IMR-90 (cell line): ENCODE results near the gene WFDC8. TPM values are rescaled to one million over a fixed set of nuclear protein-coding genes. Genes with fewer than 3 reads are reported as not detected.

Source experiments
- ATAC-seq: fragments of 200-7000 bp; cut with Tn5 transposase; 2 replicates; pipeline ENCODE4 v1.9.1; 2020; ENCODE audit warnings: low read depth, mild to moderate bottlenecking, moderate library complexity
- BruUV-seq: library from RNA; stranded (reverse); fragments of 400-500 nt; replicated peaks from 2 replicates; lab custom pipeline; 2021; lab: Mats Ljungman, UMichigan
- CTCF ChIA-PET: fragments of 300-600 bp; formaldehyde crosslinking; extraction: SDS; loops from one replicate; lab custom pipeline; 2021; ENCODE audit warnings: antibody characterized with exemption; lab: Yijun Ruan, JAX
- POLR2A ChIA-PET: fragments of 300-600 bp; sonication (Branson Sonifier 250); formaldehyde crosslinking; loops from one replicate; lab custom pipeline; 2022; ENCODE audit warnings: antibody characterized with exemption; ENCODE audit not compliant: unreplicated experiment; lab: Charles Lee
- DNase-seq: peaks from one replicate; pipeline ENCODE4 v3.0.0; 2013
- H2AFZ ChIP-seq: replicated peaks from 2 replicates; pipeline ENCODE3; 2013; ENCODE audit warnings: low read length, mild to moderate bottlenecking; ENCODE audit not compliant: poor library complexity
- H2AK5ac ChIP-seq: 2 replicates; pipeline ENCODE4 v1.6.1; 2013; ENCODE audit warnings: low read depth, low read length, inconsistent platforms
- H2AK9ac ChIP-seq: replicated peaks from 2 replicates; pipeline ENCODE3; 2013; ENCODE audit warnings: mild to moderate bottlenecking, low read depth, low read length, moderate library complexity; ENCODE audit not compliant: poor library complexity
- H2BK120ac ChIP-seq: 2 replicates; pipeline ENCODE4 v1.6.1; 2013; ENCODE audit warnings: low read depth, low read length, inconsistent platforms
- H2BK15ac ChIP-seq: 3 replicates; pipeline ENCODE4 v1.6.1; 2013; ENCODE audit warnings: low read depth, low read length, inconsistent platforms
- H2BK20ac ChIP-seq: 2 replicates; pipeline ENCODE4 v1.6.1; 2013; ENCODE audit warnings: low read depth, mild to moderate bottlenecking, inconsistent platforms, low read length, moderate library complexity
- H2BK5ac ChIP-seq: 2 replicates; pipeline ENCODE4 v1.6.1; 2013; ENCODE audit warnings: mild to moderate bottlenecking, low read depth, low read length, inconsistent platforms; ENCODE audit not compliant: poor library complexity, severe bottlenecking
- H3K14ac ChIP-seq: replicated peaks from 2 replicates; pipeline ENCODE4 v1.6.1; 2013; ENCODE audit warnings: low read depth, low read length, inconsistent platforms
- H3K18ac ChIP-seq: 2 replicates; pipeline ENCODE4 v1.6.1; 2013; ENCODE audit warnings: low read depth, low read length, control low read depth
- H3K23ac ChIP-seq: 2 replicates; pipeline ENCODE4 v1.6.1; 2013; ENCODE audit warnings: low read depth, low read length, inconsistent platforms
- H3K27ac ChIP-seq: 2 replicates; pipeline ENCODE4 v1.5.1; 2013; ENCODE audit warnings: mild to moderate bottlenecking, control low read depth, low read length; ENCODE audit not compliant: insufficient read depth
- H3K27me3 ChIP-seq: 2 replicates; pipeline ENCODE4 v1.6.1; 2013; ENCODE audit warnings: low read length; ENCODE audit not compliant: control insufficient read depth, insufficient read depth
- H3K36me3 ChIP-seq: 2 replicates; pipeline ENCODE4 v1.6.1; 2013; ENCODE audit warnings: low read length, mixed read lengths; ENCODE audit not compliant: control insufficient read depth, insufficient read depth
- H3K4ac ChIP-seq: 2 replicates; pipeline ENCODE4 v1.6.1; 2013; ENCODE audit warnings: low read depth, low read length, inconsistent platforms
- H3K4me1 ChIP-seq: 2 replicates; pipeline ENCODE4 v1.6.1; 2013; ENCODE audit warnings: low read length, mixed read lengths; ENCODE audit not compliant: control insufficient read depth, insufficient read depth
- H3K4me2 ChIP-seq: 2 replicates; pipeline ENCODE4 v1.6.1; 2013; ENCODE audit warnings: low read depth, mild to moderate bottlenecking, control low read depth, low read length, moderate library complexity
- H3K4me3 ChIP-seq: 2 replicates; pipeline ENCODE4 v1.5.1; 2013; ENCODE audit warnings: low read depth, mild to moderate bottlenecking, control low read depth, low read length, moderate library complexity; ENCODE audit not compliant: insufficient read depth
- H3K56ac ChIP-seq: 2 replicates; pipeline ENCODE4 v1.6.1; 2013; ENCODE audit warnings: low read length, inconsistent platforms; ENCODE audit not compliant: insufficient read depth; ENCODE audit errors: extremely low read depth
- H3K79me1 ChIP-seq, 2 experiments: 2 replicates each; pipeline ENCODE4 v1.6.1; 2013; ENCODE audit warnings: low read length in 2 of 2, inconsistent platforms in 1 of 2, low read depth in 1 of 2
- H3K9ac ChIP-seq: 2 replicates; pipeline ENCODE4 v1.6.1; 2013; ENCODE audit warnings: low read depth, low read length, control low read depth
- H3K9me1 ChIP-seq: 2 replicates; pipeline ENCODE4 v1.6.1; 2013; ENCODE audit warnings: low read length, inconsistent platforms; ENCODE audit not compliant: insufficient read depth
- H3K9me3 ChIP-seq: 2 replicates; pipeline ENCODE4 v1.6.1; 2013; ENCODE audit warnings: low read length; ENCODE audit not compliant: control insufficient read depth, insufficient read depth
- H4K20me1 ChIP-seq: 2 replicates; pipeline ENCODE4 v1.6.1; 2013; ENCODE audit warnings: low read length, inconsistent platforms; ENCODE audit not compliant: insufficient read depth
- H4K5ac ChIP-seq: 2 replicates; pipeline ENCODE4 v1.6.1; 2013; ENCODE audit warnings: mild to moderate bottlenecking, low read depth, low read length, control low read depth
- H4K8ac ChIP-seq, 2 experiments: 2 replicates each; pipeline ENCODE4 v1.6.1; 2013; ENCODE audit warnings: low read depth in 2 of 2, low read length in 2 of 2, control low read depth in 1 of 2, inconsistent platforms in 1 of 2
- H4K91ac ChIP-seq: 2 replicates; pipeline ENCODE4 v1.6.1; 2013; ENCODE audit warnings: low read depth, low read length, inconsistent platforms; ENCODE audit not compliant: insufficient read depth
- BHLHE40 ChIP-seq: fragments of 150-350 bp; IDR thresholded peaks from 2 replicates; pipeline ENCODE4 v1.6.1; 2016; ENCODE audit warnings: mild to moderate bottlenecking, low read depth, low read length
- CEBPB ChIP-seq: IDR thresholded peaks from 2 replicates; pipeline ENCODE4 v1.6.1; 2012; ENCODE audit warnings: low read depth, low read length, improper control_type of control experiment
- CHD1 ChIP-seq: IDR thresholded peaks from 2 replicates; pipeline ENCODE4 v1.6.1; 2012; ENCODE audit warnings: low read depth, low read length, improper control_type of control experiment
- CTCF ChIP-seq: conservative IDR thresholded peaks from 2 replicates; pipeline ENCODE4 v1.5.1; 2012; ENCODE audit warnings: mild to moderate bottlenecking, low read depth, low read length, improper control_type of control experiment
- ELK1 ChIP-seq: fragments of 150-350 bp; IDR thresholded peaks from 2 replicates; pipeline ENCODE4 v1.6.1; 2016; ENCODE audit warnings: low read depth, mild to moderate bottlenecking, low read length, moderate library complexity, borderline replicate concordance
- FOS ChIP-seq: fragments of 150-350 bp; IDR thresholded peaks from 2 replicates; pipeline ENCODE4 v1.6.1; 2016; ENCODE audit warnings: low read depth, low read length
- MAFK ChIP-seq: IDR thresholded peaks from 2 replicates; pipeline ENCODE4 v1.6.1; 2012; ENCODE audit warnings: low read depth, low read length, improper control_type of control experiment
- NFE2L2 ChIP-seq: fragments of 150-350 bp; IDR thresholded peaks from 2 replicates; pipeline ENCODE4 v1.6.1; 2016; ENCODE audit warnings: low read depth, mild to moderate bottlenecking, low read length
- RAD21 ChIP-seq: IDR thresholded peaks from 2 replicates; pipeline ENCODE4 v1.6.1; 2012; ENCODE audit warnings: low read length, improper control_type of control experiment
- RFX5 ChIP-seq: IDR thresholded peaks from 2 replicates; pipeline ENCODE4 v1.8.0; 2012; ENCODE audit warnings: low read depth, mild to moderate bottlenecking, low read length, moderate library complexity
- WGBS, 2 experiments: methylation state at CpG; one replicate each; pipeline versions ENCODE4 v1.1.5 to v1.1.7; 2013; ENCODE audit warnings: missing lambda C conversion rate in 2 of 2; ENCODE audit not compliant: insufficient read length in 1 of 2; ENCODE audit errors: extremely low coverage in 2 of 2; 5-methylcytosine and 5-hydroxymethylcytosine counted together
- dilution Hi-C: fragments of 300-500 bp; cut with HindIII; formaldehyde crosslinking; loops from one replicate; pipeline ENCODE4 v1.14.3; 2018; ENCODE audit warnings: low sequenced_read_pairs; ENCODE audit not compliant: unreplicated experiment
- in situ Hi-C: fragments of 300-500 bp; cut with MboI; formaldehyde crosslinking; loops from 3 replicates; pipeline ENCODE4 v1.14.3; 2019; ENCODE audit warnings: low sequenced_read_pairs, inconsistent platforms, mixed read lengths
- intact Hi-C: fragments of 100-400 bp; cut with micrococcal nuclease; formaldehyde crosslinking; loops from 2 replicates; pipeline ENCODE4 v1.10.0; 2022
- polyA plus RNA-seq, 3 experiments: library from polyadenylated mRNA; depleted of rRNA; stranded (reverse); fragments of >200 nt; gene quantifications; 2 replicates each; pipeline ENCODE4 v1.2.3, GENCODE V29; 2012; ENCODE audit warnings: low replicate concordance in 1 of 3
- total RNA-seq: library from RNA; depleted of rRNA; stranded (reverse); fragments of >200 nt; gene quantifications from 2 replicates; pipeline ENCODE4 v1.2.3, GENCODE V29; 2012

Gene WFDC8
- total and polyA plus RNA-seq, 2 of the 4 experiments (the other 2 are of a cell fraction): not detected

GRCh38 chr20:45523821-45524220 lies 55.3 kb downstream of the WFDC8 start:
- Histone ChIP-seq H3K27ac (no peak overlapping the region), H4K20me1 (no peaks in the 10 kb centered on the region), H2BK5ac (no peak overlapping the region), H3K18ac (no peak overlapping the region), H3K23ac (no peak overlapping the region), H3K56ac (no peak overlapping the region), H3K36me3 (no peaks in the 10 kb centered on the region), H2AK5ac (no peak overlapping the region), H4K8ac (no peak overlapping the region), H2BK15ac (no peak overlapping the region), H3K4me1 (no peaks in the 10 kb centered on the region), H3K4me2 (no peak overlapping the region), H3K4me3 (no peak overlapping the region), H3K4ac (no peak overlapping the region), H2BK20ac (no peak overlapping the region), H3K79me1 (no peaks in the 10 kb centered on the region), H3K27me3 (no peaks in the 10 kb centered on the region), H4K91ac (no peak overlapping the region), H3K9me1 (no peaks in the 10 kb centered on the region), H2AK9ac (no peak overlapping the region), H2AFZ (no peak overlapping the region), H4K5ac (no peak overlapping the region), H3K14ac (no peak overlapping the region), H3K9me3 (no peaks in the 10 kb centered on the region), H3K9ac (no peak overlapping the region), H2BK120ac (no peak overlapping the region)
- DNase-seq (no peak), ATAC-seq (no peak)
- no CpG with 5 or more reads among the region's 1 CpG for WGBS, 2 experiments
- intact Hi-C loops: no loop called here
- BruUV-seq: no TSS peak
- POLR2A ChIA-PET: no interaction called here
- TF ChIP-seq MAFK: no peak
- no peak for TF ChIP-seq RAD21
- TF ChIP-seq BHLHE40: no peak
- no peak for TF ChIP-seq FOS
- no peak for TF ChIP-seq CHD1
- TF ChIP-seq ELK1: no peak
- no peak for TF ChIP-seq CEBPB
- no peak for TF ChIP-seq RFX5
- TF ChIP-seq NFE2L2: no peak
- no peak for TF ChIP-seq CTCF
- in situ Hi-C loops: no loop called here
- CTCF ChIA-PET: no interaction called here
- dilution Hi-C loops: no loop called here
